ENCODE results near the gene TMEM213.

TMEM213 gene

GRCh38 chr7:138843632-138844580 lies 46.1 kb downstream of the TMEM213 start:
- DNase-seq, result no peak

GRCh38 chr7:138845711-138846110 lies 47.9 kb downstream of the TMEM213 start:
- DNase-seq, result no peak

- peak; percentile 17 for DNase-seq
These were observed 50.5 kb downstream of the TMEM213 start for GRCh38 chr7:138848056-138848980.

GRCh38 chr7:138849701-138850100 lies 51.9 kb downstream of the TMEM213 start:
- DNase-seq, result no peak

GRCh38 chr7:138852469-138852868 lies 54.7 kb downstream of the TMEM213 start:
- no peak for DNase-seq

- DNase-seq, result no peak
These were observed 55.7 kb downstream of the TMEM213 start for GRCh38 chr7:138853448-138853847.

- no peak for DNase-seq
These were observed 56.4 kb downstream of the TMEM213 start for GRCh38 chr7:138854115-138854645.

- no peak for DNase-seq
These were observed 59.9 kb downstream of the TMEM213 start for GRCh38 chr7:138857728-138858127.

- no peak for DNase-seq
These were observed 63.3 kb downstream of the TMEM213 start for GRCh38 chr7:138861051-138861450.

- no peak for DNase-seq
These were observed 66.1 kb downstream of the TMEM213 start for GRCh38 chr7:138863931-138864330.

- no peak for DNase-seq
These were observed 66.9 kb downstream of the TMEM213 start for GRCh38 chr7:138864667-138865066.

- DNase-seq, result peak; percentile 39
These were observed 68.0 kb downstream of the TMEM213 start for GRCh38 chr7:138865843-138866242.

GRCh38 chr7:138866353-138866752 lies 68.6 kb downstream of the TMEM213 start:
- no peak for DNase-seq

- DNase-seq, result no peak
These were observed 70.0 kb downstream of the TMEM213 start for GRCh38 chr7:138867744-138868143.

- no peak for DNase-seq
These were observed 70.9 kb downstream of the TMEM213 start for GRCh38 chr7:138868711-138869110.

GRCh38 chr7:138869353-138869752 lies 71.6 kb downstream of the TMEM213 start:
- DNase-seq, result no peak

GRCh38 chr7:138871065-138871813 lies 73.4 kb downstream of the TMEM213 start:
- DNase-seq, result no peak

- no peak for DNase-seq
These were observed 74.0 kb downstream of the TMEM213 start for GRCh38 chr7:138871814-138872090.

- DNase-seq, result no peak
These were observed 74.8 kb downstream of the TMEM213 start for GRCh38 chr7:138872576-138872975.

GRCh38 chr7:138873220-138873892 lies 75.6 kb downstream of the TMEM213 start:
- DNase-seq, result no peak

GRCh38 chr7:138875794-138876193 lies 78.0 kb downstream of the TMEM213 start:
- no peak for DNase-seq

- DNase-seq, result no peak
These were observed 78.5 kb downstream of the TMEM213 start for GRCh38 chr7:138876326-138876725.
